ENCODE measurements around the gene ADGRF3.

The ADGRF3 gene

DNA sequence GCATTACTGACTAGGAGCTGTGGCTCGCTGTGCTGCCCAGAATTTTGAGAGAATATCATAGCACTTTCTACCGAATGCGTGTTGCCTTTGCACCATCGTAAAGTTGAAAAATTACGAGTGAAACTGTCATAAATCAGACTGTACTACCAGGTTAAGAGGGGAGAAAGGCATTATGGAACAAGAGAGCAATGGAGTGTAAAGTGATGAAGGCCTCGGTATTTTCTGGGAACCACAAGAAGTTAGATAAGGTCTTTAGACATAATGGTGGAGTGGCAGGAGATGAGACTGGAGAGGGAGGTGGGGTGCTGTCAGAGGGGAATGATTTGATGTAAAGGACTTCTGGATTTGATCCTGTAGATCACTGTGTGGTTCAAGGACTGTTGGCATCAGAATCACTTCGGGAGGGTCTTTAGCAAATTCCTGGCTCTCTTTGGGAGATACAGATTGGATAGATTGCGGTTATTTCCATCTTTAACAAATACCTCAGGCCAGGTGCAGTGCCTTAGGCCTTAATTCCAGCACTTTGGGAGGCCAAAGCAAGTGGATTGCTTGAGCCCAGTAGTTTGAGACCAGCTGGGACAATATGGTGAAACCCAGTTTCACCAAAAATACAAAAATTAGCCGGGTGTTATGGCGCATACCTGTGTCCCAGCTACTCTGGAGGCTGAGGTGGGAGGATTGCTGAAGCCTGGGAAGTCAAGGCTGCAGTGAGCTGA, 4.9 kb upstream of the ADGRF3 start:
- no peak for DNase-seq (ENCODE audit: low read depth)
- TF ChIP-seq, protein P1, sequence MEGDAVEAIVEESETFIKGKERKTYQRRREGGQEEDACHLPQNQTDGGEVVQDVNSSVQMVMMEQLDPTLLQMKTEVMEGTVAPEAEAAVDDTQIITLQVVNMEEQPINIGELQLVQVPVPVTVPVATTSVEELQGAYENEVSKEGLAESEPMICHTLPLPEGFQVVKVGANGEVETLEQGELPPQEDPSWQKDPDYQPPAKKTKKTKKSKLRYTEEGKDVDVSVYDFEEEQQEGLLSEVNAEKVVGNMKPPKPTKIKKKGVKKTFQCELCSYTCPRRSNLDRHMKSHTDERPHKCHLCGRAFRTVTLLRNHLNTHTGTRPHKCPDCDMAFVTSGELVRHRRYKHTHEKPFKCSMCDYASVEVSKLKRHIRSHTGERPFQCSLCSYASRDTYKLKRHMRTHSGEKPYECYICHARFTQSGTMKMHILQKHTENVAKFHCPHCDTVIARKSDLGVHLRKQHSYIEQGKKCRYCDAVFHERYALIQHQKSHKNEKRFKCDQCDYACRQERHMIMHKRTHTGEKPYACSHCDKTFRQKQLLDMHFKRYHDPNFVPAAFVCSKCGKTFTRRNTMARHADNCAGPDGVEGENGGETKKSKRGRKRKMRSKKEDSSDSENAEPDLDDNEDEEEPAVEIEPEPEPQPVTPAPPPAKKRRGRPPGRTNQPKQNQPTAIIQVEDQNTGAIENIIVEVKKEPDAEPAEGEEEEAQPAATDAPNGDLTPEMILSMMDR (IDR thresholded peaks at IDR 0.05; ENCODE audit: low read length, missing control alignments): no peak
- H3K4me3 ChIP-seq (replicated peaks; ENCODE audit: low read depth, low read length): no peak overlapping the region

DNA sequence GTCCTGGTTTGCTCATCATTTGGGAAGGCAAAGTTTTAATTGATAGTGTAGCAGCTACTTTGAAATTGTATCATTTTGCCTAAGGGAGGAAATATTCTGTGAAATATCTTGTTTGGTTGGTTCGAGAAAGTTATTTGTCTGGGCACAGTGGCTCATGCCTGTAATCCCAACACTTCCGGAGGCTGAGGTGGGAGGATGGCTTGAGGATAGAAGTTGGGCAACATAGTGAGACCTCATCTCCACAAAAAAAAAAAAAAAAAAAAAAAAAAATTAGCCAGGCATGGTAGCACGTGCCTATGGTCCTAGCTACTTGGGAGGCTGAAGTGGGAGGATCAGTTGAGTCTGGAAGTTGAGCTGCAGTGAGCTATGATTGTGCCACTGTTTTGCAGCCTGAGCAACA, 3.1 kb upstream of the ADGRF3 start:
- no peak overlapping the region for H3K4me3 ChIP-seq (replicated peaks; ENCODE audit: low read depth, low read length)
- DNase-seq (ENCODE audit: low read depth): no peak
- TF ChIP-seq, protein P1 (IDR thresholded peaks at IDR 0.05; ENCODE audit: low read length, missing control alignments): no peak

DNA sequence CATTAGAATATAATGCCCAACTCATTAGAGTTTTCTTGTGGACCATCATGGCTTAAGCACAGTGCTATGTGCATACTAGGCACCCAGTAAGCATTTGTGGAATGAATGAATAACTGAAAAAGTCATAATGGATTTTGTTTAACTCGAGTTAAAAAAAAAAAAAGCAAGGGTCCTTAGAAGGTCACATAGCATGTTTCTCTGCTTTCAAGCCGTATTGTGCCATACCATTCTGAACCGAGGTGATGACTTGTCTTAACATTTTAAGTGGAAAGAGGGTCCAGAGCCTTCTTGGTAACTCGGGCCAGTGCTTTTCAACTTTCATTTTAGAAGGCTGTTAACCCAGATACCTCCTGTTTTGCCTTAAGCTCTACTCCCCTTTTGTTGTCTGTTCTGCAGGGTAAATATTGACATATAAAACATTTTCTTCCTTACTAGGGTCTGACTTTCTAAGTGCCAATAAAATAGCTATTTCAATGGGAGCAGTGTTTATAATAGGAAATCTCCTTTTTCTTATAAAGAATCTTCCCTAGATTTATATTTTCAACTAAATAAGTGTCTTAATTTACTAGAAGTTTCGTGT, 787 bp upstream of the ADGRF3 start:
- no peak for DNase-seq (ENCODE audit: low read depth)
- H3K4me3 ChIP-seq (replicated peaks; ENCODE audit: low read depth, low read length): peak overlapping the region; percentile 95
- TF ChIP-seq, protein P1 (IDR thresholded peaks at IDR 0.05; ENCODE audit: low read length, missing control alignments): no peak

DNA sequence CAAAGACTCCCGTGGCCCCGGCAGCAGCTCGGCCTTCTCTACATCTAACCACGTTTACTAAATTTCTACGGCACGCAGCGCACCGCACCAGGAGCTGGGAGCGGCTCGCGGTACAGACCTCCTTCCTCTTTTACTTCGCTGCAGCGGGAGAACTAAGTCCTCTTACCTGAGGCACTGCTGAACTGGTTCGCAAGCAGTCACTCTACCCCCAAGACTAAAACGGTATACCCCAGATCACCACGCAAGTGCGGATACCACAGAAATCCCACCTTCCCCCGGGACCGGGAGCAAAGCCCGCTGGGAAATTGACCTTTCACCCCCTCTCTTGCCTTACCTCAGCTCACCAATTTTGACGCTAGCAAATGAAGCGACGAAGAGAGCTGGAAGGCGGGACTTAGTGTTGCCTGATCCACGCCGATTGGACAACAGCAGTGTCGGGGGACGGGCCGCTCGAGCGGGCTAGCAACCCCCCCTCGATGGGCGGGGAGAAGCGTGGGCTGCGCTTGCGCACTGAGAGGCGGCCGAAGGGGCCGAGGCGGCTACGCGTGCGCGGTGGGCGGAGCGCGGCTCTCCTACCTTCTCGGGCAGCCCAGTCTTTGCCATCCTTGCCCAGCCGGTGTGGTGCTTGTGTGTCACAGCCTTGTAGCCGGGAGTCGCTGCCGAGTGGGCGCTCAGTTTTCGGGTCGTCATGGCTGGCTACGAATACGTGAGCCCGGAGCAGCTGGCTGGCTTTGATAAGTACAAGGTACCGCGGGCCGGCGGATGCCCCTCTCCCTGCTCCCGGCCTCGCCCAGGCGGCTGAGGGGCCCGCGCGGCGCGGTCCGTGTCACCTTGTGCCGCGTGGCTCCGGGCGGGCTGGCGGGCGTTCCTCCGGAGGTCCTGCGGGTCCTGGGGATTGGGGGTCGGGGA, 790 bp downstream of the ADGRF3 start, which contains the start of gene SELENOI:
Gene SELENOI (plus strand): TSS at position 599 of the 909 bp plus-strand sequence. CDS start 90 bp downstream, at position 689.
- peak within 1 kb of the TSS; percentile 95 for H3K4me3 ChIP-seq (replicated peaks; ENCODE audit: low read depth, low read length)
- DNase-seq (ENCODE audit: low read depth): peak; percentile 99
- TF ChIP-seq, protein P1 (IDR thresholded peaks at IDR 0.05; ENCODE audit: low read length, missing control alignments): no peak

DNA sequence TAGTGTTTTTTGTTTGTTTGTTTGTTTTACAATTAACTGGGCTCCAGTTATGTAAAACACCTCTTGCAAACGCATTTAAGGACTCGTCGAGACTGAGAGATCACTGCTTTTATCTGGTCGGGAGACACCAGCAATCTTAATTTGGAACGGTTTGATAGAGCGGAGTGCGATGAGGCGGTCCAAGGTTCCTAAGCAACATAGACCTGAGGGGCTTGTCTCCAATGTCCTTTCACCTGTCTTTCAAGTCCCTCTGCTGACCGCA, 1.4 kb downstream of the ADGRF3 start:
- H3K4me3 ChIP-seq (replicated peaks; ENCODE audit: low read depth, low read length): peak overlapping the region; percentile 95
- no peak for DNase-seq (ENCODE audit: low read depth)
- TF ChIP-seq, protein P1 (IDR thresholded peaks at IDR 0.05; ENCODE audit: low read length, missing control alignments): no peak

DNA sequence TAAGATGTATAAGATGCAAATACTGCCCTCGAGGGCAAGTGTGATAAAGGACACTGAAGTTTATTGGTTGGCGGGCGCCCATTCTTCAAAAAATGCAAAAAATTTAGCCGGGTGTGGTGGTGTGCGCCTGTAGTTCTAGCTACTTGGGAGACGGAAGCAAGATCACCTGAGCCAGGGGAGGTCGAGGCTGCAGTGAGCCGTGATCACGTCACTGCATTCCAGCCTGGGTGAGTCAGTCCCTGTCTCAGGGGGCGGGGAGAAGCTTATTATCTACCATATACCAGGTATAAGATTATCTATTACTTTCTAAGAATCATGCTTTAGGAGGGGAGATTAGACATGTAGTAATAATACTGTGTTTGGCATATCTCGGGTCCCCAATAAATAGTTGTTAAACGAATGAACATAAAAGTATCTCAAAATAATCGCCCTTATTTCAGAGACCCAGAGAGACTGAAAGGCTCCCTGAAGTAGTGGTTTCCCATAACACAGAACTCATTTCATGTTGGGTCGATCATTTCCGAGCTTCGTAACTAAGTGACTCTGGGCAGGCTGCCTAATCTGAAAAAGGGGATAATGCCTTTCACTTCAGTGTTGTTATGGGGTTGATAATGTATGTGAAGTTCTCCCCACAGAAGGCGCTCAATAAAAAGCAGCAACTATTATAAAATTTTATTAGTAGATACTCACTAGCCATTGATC, 1.9 kb downstream of the ADGRF3 start:
- DNase-seq (ENCODE audit: low read depth): peak; percentile 51
- H3K4me3 ChIP-seq (replicated peaks; ENCODE audit: low read depth, low read length): peak overlapping the region; percentile 95
- TF ChIP-seq, protein P1 (IDR thresholded peaks at IDR 0.05; ENCODE audit: low read length, missing control alignments): no peak

Measured in fibroblast of pulmonary artery (primary cell).